ENCODE measurements around the gene FAM53B.

DNA sequence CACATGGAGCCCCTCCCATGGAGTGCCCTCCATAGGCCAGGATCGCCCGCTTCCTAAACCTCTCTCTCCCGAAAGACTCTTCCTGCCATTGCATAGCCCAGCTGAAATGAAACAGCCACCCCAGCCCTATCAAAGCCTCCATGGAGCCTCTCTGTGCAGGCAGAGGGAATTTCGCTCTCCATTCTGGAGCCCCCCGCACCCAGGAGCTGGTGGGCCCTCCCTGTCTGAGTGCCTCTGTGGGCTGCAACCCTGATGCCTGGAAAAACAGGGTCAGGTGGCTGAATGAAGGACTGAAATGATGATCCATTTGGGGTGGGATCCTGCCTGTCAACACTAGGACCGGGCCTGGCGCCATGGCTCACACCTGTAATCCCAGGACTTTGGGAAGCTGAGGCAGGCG, 106.4 kb downstream of the FAM53B start:
- TF ChIP-seq, protein P1, sequence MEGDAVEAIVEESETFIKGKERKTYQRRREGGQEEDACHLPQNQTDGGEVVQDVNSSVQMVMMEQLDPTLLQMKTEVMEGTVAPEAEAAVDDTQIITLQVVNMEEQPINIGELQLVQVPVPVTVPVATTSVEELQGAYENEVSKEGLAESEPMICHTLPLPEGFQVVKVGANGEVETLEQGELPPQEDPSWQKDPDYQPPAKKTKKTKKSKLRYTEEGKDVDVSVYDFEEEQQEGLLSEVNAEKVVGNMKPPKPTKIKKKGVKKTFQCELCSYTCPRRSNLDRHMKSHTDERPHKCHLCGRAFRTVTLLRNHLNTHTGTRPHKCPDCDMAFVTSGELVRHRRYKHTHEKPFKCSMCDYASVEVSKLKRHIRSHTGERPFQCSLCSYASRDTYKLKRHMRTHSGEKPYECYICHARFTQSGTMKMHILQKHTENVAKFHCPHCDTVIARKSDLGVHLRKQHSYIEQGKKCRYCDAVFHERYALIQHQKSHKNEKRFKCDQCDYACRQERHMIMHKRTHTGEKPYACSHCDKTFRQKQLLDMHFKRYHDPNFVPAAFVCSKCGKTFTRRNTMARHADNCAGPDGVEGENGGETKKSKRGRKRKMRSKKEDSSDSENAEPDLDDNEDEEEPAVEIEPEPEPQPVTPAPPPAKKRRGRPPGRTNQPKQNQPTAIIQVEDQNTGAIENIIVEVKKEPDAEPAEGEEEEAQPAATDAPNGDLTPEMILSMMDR (conservative IDR thresholded peaks at IDR 0.05) = no peak
- no peak for TF ChIP-seq EZH2 (IDR thresholded peaks at IDR 0.05; ENCODE audit: low read depth)
